Right atrium auricular region (tissue), 2 donors: Measurements from ENCODE around the gene SLC27A5. TPM values are rescaled to one million over a fixed set of nuclear protein-coding genes. Genes with fewer than 3 reads are reported as not detected.
A peak's percentile ranks its signal among the peaks of the same experiment; 100 is the strongest.
"Not testable (repeated sequence)": the region's sequence is repeated elsewhere in the genome, so short reads cannot be mapped to it uniquely, and the experiment has no call there.

Source experiments
- DNase-seq: peaks from one replicate; pipeline ENCODE4 v3.0.0-alpha.2; 2019; ENCODE audit warnings: low spot score
- H3K27ac ChIP-seq, 2 donors: fragments of 200-600 bp; sonication (generic); 1 replicate in 1 of 2; 2 replicates in 1 of 2; pipeline ENCODE4 v1.5.1; 2016 to 2019
- H3K27me3 ChIP-seq, 2 donors: fragments of 200-600 bp; sonication (generic); one replicate each; pipeline versions ENCODE4 v1.5.1 to v1.6.0; 2017 to 2019
- H3K36me3 ChIP-seq: fragments of 200-600 bp; sonication (generic); one replicate; pipeline ENCODE4 v1.5.1; 2016
- H3K4me1 ChIP-seq, 2 donors: fragments of 200-600 bp; sonication (generic); one replicate each; pipeline versions ENCODE4 v1.5.1 to v1.6.0; 2017 to 2019
- H3K4me3 ChIP-seq, 2 donors: fragments of 200-600 bp; sonication (generic); 1 replicate in 1 of 2; 2 replicates in 1 of 2; pipeline ENCODE4 v1.5.1; 2017 to 2019; ENCODE audit warnings: mild to moderate bottlenecking in 1 of 2, moderate library complexity in 1 of 2
- H3K9me3 ChIP-seq, 2 donors: fragments of 200-600 bp; sonication (generic); one replicate each; pipeline ENCODE4 v1.5.1; 2019
- CTCF ChIP-seq, 2 donors: fragments of 200-600 bp; sonication (generic); IDR thresholded peaks; one replicate each; pipeline ENCODE4 v1.5.1; 2019; ENCODE audit warnings: antibody characterized with exemption in 2 of 2
- total RNA-seq, 2 donors: library from RNA; depleted of rRNA; stranded (reverse); fragments of >200 nt; gene quantifications; one replicate each; pipeline ENCODE4 v1.1.0, GENCODE V29; 2016

SLC27A5 gene
- total RNA-seq, 2 donors from 2014 or later = 1.3 to 2.9 TPM

- H3K9me3 ChIP-seq = no peaks in the 10 kb centered on the region
- H3K4me3 ChIP-seq = peak overlapping the region; percentile 89 to 95
- TF ChIP-seq CTCF (IDR thresholded peaks at IDR 0.05) = no peak
- no peaks in the 10 kb centered on the region for H3K27me3 ChIP-seq
- H3K27ac ChIP-seq = peak overlapping the region in 1 of 2 donors; percentile 20
- H3K36me3 ChIP-seq = peaks cover 48% of the 10 kb centered on the region
- peaks cover 0 to 32% of the 10 kb centered on the region in 2 donors for H3K4me1 ChIP-seq
- DNase-seq = no peak
These were observed 34.3 kb upstream of the SLC27A5 start for GRCh38 chr19:58546019-58546530.

GRCh38 chr19:58545286-58546018 lies 33.7 kb upstream of the SLC27A5 start:
- Histone ChIP-seq H3K36me3 (peaks cover 42% of the 10 kb centered on the region), H3K27me3 (no peaks in the 10 kb centered on the region), H3K27ac (peak overlapping the region in 1 of 2 donors; percentile 80)

GRCh38 chr19:58544591-58545285 lies 32.9 kb upstream of the SLC27A5 start:
- Histone ChIP-seq H3K27me3 (no peaks in the 10 kb centered on the region), H3K27ac (peak overlapping the region; percentile 86 to 90), H3K36me3 (peaks cover 34% of the 10 kb centered on the region), H3K4me1 (peaks cover 0 to 32% of the 10 kb centered on the region in 2 donors), H3K9me3 (no peaks in the 10 kb centered on the region), H3K4me3 (peak overlapping the region; percentile 89 to 95)
- no peak for DNase-seq
- TF ChIP-seq CTCF (IDR thresholded peaks at IDR 0.05) = no peak

More at GRCh38 chr19:58545286-58546018, 33.7 kb upstream of the SLC27A5 start:
- peak overlapping the region; percentile 89 to 95 for H3K4me3 ChIP-seq
- no peaks in the 10 kb centered on the region for H3K9me3 ChIP-seq
- no peak for TF ChIP-seq CTCF (IDR thresholded peaks at IDR 0.05)
- H3K4me1 ChIP-seq = peaks cover 0 to 32% of the 10 kb centered on the region in 2 donors
- DNase-seq = no peak

DNA sequence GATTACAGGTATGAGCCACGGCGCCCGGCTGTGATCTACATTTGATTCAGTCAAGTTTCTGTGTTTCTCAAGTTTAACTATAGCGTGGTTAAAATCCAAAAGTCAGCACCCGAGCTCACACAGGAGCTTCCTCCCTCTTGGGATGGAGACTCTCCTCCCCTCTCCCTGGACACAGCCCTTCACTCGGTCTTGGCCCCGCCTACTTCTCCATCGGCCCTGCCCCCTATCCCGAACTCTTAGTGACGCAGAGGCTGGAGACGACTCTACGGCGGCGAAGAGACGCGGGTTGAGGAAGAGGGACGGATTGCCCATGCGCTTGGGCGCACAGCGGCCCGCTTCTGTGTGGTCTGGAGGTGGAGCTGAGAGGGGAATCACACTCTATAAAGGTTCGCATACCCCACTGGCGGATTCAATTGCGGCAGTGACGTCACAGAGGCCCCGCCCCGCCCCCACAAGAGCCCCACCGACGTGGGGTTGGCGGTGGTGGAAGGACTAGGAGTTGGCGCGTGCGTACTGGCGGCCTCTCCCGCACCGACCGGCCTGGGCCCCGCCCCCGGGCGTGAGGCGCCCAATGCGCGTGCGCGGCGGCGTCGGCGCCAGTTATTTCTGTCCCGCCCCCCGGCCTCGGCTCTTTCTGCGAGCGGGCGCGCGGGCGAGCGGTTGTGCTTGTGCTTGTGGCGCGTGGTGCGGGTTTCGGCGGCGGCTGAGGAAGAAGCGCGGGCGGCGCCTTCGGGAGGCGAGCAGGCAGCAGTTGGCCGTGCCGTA lies 32.2 kb upstream of the SLC27A5 start, which contains the start of gene TRIM28:
Gene TRIM28 (plus strand): TSS at position 239 of the 765 bp plus-strand sequence. CDS start 694 bp downstream, outside the sequence.
- Histone ChIP-seq H3K27ac (peak within 1 kb of the TSS; percentile 86 to 90), H3K4me3 (peak within 1 kb of the TSS; percentile 89 to 95), H3K4me1 (peaks cover 0 to 32% of the 10 kb centered on the region in 2 donors), H3K36me3 (peaks cover 27% of the 10 kb centered on the region), H3K27me3 (no peaks in the 10 kb centered on the region), H3K9me3 (no peaks in the 10 kb centered on the region)
- DNase-seq = peak; percentile 98
- TF ChIP-seq CTCF (IDR thresholded peaks at IDR 0.05) = no peak

- H3K4me3 ChIP-seq = peak overlapping the region; percentile 89 to 95
- not testable (repeated sequence) for DNase-seq, H3K27me3 ChIP-seq, H3K9me3 ChIP-seq
- H3K36me3 ChIP-seq = peaks cover 15% of the 10 kb centered on the region
- peaks cover 0 to 43% of the 10 kb centered on the region in 2 donors for H3K4me1 ChIP-seq
- peak overlapping the region; percentile 86 to 90 for H3K27ac ChIP-seq
These were observed 31.0 kb upstream of the SLC27A5 start for GRCh38 chr19:58542641-58543372.

- H3K4me3 ChIP-seq, H3K9me3 ChIP-seq, H3K27ac ChIP-seq, H3K27me3 ChIP-seq, H3K36me3 ChIP-seq, DNase-seq: not testable (repeated sequence)
- peaks cover 0 to 17% of the 10 kb centered on the region in 2 donors for H3K4me1 ChIP-seq
These were observed 27.4 kb upstream of the SLC27A5 start for GRCh38 chr19:58539169-58539559.
